Amniotic stem cell (primary cell): ENCODE data around the gene BFAR.
A peak's percentile ranks its signal among the peaks of the same experiment; 100 is the strongest.
"Not testable (repeated sequence)": the region's sequence is repeated elsewhere in the genome, so short reads cannot be mapped to it uniquely, and the experiment has no call there.

Experiments
- DNase-seq: peaks from one replicate; lab custom pipeline; 2025; lab: John Stamatoyannopoulos, UW

The BFAR gene, protein sequence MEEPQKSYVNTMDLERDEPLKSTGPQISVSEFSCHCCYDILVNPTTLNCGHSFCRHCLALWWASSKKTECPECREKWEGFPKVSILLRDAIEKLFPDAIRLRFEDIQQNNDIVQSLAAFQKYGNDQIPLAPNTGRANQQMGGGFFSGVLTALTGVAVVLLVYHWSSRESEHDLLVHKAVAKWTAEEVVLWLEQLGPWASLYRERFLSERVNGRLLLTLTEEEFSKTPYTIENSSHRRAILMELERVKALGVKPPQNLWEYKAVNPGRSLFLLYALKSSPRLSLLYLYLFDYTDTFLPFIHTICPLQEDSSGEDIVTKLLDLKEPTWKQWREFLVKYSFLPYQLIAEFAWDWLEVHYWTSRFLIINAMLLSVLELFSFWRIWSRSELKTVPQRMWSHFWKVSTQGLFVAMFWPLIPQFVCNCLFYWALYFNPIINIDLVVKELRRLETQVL

DNA sequence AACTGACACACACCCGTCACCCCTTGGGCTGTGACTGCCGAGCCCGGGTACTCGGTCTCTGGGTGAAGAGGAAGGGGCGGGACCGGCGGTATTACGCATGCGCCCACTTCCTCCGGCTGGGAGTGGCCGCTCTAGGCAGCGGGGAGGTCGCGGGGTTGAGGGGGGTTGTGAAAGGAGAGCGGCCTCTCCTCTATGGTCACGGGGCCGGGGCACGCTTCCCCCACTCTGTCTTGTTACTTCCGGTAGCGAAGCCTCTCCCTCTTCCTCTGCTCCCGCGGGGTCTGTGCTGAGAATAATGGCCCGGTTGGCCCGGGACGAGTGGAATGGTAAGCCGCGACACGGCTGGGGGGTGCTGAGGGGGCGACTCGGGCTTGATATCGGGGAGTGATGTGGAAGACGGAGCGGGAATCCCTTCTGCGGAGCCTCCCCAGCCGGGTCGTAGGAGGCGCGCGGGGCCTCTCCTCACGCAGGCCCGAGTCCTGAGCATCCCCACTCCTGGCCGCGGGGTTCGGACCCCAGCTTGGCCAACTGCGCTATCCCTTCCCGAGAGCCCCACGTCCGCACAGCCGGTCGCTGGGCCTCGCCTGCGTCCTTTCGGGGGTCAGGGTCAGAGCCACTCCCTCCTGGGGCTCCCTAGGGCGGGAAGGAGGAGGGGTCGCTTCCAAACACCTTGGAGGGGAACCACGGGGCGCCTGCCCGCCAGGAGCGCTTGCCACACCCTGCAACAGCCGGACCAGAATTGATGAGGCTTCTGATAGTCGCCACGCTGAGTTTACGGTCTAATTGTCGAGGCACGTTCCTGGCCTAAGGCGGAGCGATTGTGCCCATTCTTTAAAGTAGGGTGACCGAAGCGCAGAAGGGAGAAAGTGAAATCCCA, at the start of gene BFAR:
Gene BFAR (plus strand): TSS at position 259 of the 877 bp plus-strand sequence. CDS start 11,396 bp downstream, outside the sequence.
- DNase-seq = peak; percentile 84

DNA sequence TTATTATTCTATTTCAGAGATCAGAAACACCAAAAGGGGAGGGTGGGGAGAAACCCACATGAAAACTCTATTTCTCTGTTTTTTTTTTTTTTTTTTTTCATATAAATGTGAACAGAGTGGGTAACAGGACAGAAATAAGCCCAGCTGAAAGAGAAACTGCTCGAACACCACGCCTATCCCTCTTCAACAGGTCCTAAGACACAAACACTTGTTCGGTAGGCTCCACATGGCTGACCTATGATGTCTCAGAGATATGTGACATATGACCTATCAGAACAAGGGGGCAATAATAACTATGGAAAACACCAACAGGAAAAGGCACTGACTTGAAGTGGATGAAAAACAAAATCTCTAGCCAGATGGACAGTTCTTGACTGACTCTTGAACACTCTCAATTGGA, 47.5 kb upstream of the BFAR start:
- no peak for DNase-seq

DNA sequence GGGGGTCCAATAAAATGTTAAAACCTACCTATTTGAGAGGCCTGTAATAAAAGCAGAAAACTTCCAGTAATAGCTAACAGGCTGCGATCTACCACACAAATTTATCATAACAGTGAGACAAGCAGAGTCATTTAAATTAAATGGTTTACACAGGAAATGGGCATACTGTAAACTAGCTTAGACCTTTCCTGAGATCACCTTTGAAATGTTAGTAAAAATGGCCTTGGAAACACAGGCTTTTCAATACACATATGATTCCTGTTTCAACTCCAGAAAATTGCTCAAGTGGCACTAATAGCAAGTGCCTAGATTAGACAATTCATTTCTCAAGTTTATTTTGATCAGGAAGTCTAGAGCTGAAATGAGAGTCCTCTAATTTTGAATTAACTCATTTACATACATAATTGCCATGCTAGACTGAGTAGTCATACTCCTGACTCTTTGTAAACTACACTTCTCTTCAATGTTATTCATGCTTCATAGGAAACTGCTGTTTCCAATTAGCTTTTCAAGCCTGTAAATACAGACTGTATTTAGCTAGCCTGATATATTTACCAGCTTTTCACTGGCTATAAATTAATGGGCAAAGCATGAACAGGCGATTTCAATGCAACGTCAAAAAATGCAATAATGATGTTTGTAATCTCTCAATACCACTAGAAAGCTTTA, 46.0 kb upstream of the BFAR start:
- DNase-seq = no peak

DNA sequence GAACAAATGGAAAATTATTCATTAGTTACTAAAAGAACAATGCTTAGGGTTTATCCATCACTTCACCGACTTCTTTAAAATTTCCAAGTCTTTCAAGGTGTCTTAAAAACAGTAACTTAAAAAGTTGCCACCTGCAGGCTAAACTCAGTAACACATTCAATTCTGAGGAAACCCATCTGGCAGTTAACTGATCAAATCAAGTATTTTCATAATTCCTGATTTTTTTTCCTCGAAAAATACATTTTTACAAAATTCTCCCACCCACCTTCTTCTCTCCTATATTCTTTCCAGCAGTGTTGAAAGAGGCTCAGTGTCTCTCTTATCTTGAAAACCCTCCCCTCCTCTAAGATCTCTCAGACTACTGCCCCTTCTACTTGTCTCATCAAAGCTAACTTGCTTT, 32.6 kb upstream of the BFAR start:
- DNase-seq = no peak

GRCh38 chr16:14602443-14602963, 30.2 kb upstream of the BFAR start:
- no peak for DNase-seq

DNA sequence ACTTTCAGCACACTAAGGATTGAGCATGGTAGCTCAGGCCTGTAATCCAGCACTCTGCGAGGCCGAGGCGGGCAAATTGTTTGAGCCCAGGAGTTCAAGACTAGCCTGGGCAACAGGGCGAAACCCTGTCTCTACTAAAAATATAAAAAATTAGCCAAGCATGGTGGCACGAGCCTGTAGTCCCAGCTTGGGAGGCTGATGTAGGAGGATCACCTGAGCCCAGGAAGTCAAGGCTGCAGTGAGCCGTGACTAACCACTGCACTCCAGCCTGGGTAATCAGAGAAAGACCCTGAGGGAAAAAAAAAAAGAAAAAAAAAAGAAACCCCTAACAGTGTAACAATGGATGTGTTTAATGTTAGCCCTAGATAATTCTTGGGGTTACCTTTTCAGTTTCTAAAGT, 26.6 kb upstream of the BFAR start:
- DNase-seq = no peak

DNA sequence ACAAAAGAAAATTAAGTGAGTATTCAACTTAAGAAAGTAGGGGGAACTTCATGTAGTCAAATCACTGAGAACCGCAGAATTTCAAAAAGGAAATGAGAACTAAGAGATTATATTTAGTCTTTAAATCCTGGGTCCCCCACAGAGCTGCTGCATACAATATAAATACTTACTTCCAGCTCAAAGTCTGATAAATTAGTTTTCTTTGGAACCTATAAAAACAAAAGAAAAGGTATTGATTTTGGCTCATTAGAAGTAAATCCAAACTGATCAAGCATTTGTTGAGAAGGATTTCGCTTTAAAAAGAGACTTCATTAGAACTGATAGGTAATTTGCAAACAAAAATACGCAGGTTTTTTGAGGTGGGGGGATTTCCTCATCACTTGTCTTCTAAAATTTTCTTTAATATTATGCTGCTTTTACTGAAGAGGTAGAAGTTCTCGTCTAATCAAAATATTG, 24.6 kb upstream of the BFAR start:
- no peak for DNase-seq

- DNase-seq = no peak
Observed at GRCh38 chr16:14608604-14609003, 24.1 kb upstream of the BFAR start.

DNA sequence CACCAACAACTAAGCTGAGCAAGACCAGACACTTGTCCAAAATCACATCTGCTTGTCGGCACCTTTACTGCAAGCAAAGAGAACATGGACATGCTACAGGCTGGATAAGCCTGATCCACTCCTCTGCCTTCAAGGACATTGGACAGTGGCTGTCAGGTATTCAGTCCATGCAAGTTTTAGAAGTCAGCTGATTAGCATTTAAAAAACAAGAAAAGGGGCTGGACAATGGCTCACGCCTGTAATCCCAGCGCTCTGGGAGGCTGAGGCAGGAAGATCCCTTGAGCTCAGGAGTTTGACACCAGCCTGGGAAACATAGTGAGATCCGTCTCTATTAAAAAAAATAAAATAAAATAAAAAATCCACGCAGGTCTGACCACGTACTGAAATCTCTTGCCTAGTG, 23.0 kb upstream of the BFAR start:
- no peak for DNase-seq

- no peak for DNase-seq
Observed at GRCh38 chr16:14611660-14612059, 21.1 kb upstream of the BFAR start.

GRCh38 chr16:14613991-14614390, 18.8 kb upstream of the BFAR start:
- no peak for DNase-seq

- DNase-seq = no peak
Observed at GRCh38 chr16:14616280-14616679, 16.5 kb upstream of the BFAR start.

- no peak for DNase-seq
Observed at GRCh38 chr16:14618566-14618965, 14.2 kb upstream of the BFAR start.

GRCh38 chr16:14627078-14627477, 5.7 kb upstream of the BFAR start:
- DNase-seq = no peak

- no peak for DNase-seq
Observed at GRCh38 chr16:14628806-14629611, 3.7 kb upstream of the BFAR start.

DNA sequence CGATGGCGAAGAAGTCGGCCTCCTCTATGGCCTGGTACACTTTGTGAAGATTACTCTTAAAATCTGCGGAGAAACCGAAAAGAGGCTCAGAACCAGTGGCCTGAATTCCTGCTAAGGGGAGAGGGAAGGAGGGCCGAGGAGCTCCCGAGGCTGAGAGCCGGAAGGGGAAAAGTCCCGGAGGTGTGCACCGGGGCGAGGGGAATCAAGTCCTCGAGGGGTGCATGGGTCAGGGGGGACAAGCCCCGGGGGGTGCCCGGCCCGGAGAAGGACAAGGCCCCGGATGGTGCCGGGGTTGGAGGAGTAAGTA, 3.2 kb upstream of the BFAR start:
- DNase-seq = no peak

GRCh38 chr16:14629919-14630619, 2.7 kb upstream of the BFAR start, which contains the start of gene PARN:
Gene PARN, minus strand, starts transcription at chr16:14630260. Its CDS starts 135 bp downstream, at chr16:14630125.
- DNase-seq = peak; percentile 92

DNA sequence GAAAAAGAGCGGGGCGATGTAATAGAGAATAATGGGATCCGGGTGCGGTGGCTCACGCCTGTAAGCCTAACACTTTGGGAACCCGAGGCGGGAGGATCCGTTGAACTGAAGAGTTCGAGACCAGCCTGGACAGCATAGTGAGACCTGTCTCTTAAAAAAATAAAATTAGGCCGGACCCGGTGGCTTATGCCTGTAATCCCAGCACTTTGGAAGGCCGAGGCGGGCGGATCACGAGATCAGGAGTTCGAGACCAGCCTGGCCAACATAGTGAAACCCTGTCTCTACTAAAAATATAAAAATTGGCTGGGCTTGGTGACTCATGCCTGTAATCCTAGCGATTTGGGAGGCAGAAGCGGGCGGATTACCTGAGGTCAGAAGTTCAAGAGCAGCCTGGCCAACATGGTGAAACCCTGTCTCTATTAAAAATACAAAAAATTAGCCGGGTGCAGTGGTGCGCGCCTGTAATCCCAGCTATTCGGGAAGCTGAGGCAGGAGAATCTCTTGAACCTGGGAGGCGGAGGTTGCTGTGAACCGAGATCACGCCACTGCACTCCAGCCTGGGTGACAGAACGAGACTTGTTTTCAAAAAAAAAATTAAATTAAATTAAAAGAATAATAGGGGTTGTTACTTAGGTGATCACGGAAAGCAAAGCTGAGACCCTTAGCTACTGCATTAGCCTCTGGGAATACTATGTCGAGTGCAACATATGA, 2.0 kb upstream of the BFAR start:
- not testable (repeated sequence) for DNase-seq

DNA sequence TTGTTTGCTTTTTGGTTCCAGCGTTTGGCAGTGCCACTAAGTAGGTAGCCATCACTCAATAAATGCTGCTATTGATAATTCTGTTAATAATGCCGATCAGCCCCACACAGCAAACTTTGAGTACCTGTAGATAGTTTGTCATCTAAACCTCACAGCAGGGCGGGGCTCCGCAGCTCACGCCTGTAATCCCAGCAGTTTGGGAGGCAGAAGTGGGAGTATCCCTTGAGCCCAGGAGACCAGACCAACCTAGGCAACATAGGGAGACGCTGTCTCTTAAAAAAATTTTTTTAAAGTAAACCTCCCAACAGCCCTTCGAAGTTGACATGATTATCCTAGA, 1.6 kb downstream of the BFAR start:
- DNase-seq = no peak
